GM18858 (cell line): Measurements from ENCODE around the gene ST8SIA1.
"Not testable (repeated sequence)": the region's sequence is repeated elsewhere in the genome, so short reads cannot be mapped to it uniquely, and the experiment has no call there.

ENCODE experiments used
- ATAC-seq: cut with Tn5 transposase; IDR thresholded peaks from one replicate; pipeline ENCODE4 v1.9.1; 2021; ENCODE audit not compliant: unreplicated experiment

The ST8SIA1 gene

GRCh38 chr12:22190969-22191368 is 143.5 kb downstream of the ST8SIA1 start:
- ATAC-seq: no peak

- no peak for ATAC-seq
These were observed 146.1 kb downstream of the ST8SIA1 start for GRCh38 chr12:22188431-22188830.

- no peak for ATAC-seq
These were observed 153.8 kb downstream of the ST8SIA1 start for GRCh38 chr12:22180705-22181104.

- ATAC-seq: no peak
These were observed 161.3 kb downstream of the ST8SIA1 start for GRCh38 chr12:22173177-22173576.

GRCh38 chr12:22172501-22172900 is 162.0 kb downstream of the ST8SIA1 start:
- no peak for ATAC-seq

GRCh38 chr12:22169376-22169775 is 165.1 kb downstream of the ST8SIA1 start:
- ATAC-seq: no peak

GRCh38 chr12:22164139-22164538 is 170.4 kb downstream of the ST8SIA1 start:
- no peak for ATAC-seq

GRCh38 chr12:22163594-22163993 is 170.9 kb downstream of the ST8SIA1 start:
- no peak for ATAC-seq

GRCh38 chr12:22160396-22161003 is 174.0 kb downstream of the ST8SIA1 start:
- ATAC-seq: no peak

- ATAC-seq: not testable (repeated sequence)
These were observed 185.2 kb downstream of the ST8SIA1 start for GRCh38 chr12:22149286-22149685.

GRCh38 chr12:22146686-22147085 is 187.8 kb downstream of the ST8SIA1 start:
- not testable (repeated sequence) for ATAC-seq
